NOMO-1 (cell line): ENCODE data around the gene GDI1.

Experiments used
- DNase-seq, 2 experiments: peaks; one replicate each; lab custom pipeline; 2025; ENCODE audit not compliant: unreplicated experiment in 2 of 2; lab: John Stamatoyannopoulos, UW

Gene GDI1

DNA sequence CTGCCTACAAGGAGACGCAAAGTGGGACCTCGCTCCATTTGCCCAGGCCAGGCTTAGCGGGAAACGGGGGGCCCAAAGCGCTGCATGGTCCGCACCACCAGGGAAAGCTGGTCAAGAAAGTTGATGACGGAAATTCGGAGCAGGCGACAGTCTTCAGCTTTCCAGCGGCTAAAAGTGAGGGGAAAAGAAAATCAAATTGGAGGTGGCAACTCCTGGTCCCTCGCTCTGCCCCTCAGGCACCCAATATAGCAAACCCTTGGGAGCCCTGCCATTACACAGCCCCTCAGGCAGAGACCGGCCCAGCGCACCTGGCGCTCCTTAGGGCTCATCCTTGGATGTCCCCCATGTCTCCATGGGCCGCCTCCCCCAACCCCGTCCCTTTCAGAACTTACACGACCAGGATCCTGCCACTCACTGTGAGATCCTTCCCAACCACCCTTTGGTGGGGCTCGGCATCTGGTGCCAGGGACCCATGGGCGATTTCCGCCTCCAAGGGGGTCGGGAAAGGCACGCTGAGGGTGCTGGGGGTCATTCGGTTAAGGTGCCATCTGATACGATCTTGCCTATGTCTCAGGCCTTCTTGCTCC, 41.0 kb downstream of the GDI1 start:
- DNase-seq, result no peak

DNA sequence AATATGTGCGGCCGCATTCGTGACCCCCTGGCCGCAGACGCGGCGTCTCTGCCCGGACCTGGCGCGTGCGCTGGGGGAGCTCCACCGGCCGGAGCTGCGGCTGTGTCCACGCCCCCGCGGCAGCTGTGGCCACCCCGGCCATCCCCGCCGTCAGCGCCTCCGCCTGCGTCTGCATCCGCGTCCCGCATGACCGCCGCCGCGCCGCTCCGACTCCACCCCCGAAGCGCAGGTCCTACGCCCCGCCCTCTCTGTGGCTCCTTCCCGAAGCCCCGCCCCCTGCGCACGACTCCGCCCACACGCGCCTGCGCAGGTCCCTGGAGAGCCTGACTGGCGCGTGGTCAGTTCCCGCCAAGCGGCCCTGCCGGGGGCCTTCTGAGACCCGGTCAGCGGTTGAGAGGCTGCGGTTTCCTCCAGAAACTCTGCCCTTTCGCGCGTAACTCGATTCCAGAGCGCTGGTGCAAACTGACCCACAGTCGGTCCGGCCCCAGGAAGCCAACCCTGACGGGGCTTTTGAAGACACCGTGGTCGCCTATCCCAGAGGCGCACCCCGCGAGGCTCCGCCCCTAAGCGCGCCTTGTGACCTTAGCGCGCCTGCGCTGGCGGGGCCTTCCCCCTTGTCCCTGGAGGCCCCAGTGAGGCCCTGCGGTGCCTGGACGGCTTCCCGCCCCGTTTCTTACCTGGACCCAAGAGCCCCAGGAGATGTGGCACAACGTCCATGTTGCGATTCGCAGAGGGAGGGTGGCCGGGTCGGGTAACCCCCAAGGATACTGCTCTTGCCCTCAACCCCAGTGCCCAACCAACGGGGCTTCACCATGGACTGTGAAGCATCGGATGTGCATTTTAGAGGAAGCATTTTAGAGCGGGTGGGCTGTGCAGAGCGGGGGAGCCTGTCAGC, 42.0 kb downstream of the GDI1 start, which contains the start of gene LAGE3:
Gene LAGE3, minus strand, starts transcription at position 554 of the 895 bp plus-strand sequence. Its CDS starts 366 bp downstream, at position 188.
- peak; percentile 70 to 81 for DNase-seq

DNA sequence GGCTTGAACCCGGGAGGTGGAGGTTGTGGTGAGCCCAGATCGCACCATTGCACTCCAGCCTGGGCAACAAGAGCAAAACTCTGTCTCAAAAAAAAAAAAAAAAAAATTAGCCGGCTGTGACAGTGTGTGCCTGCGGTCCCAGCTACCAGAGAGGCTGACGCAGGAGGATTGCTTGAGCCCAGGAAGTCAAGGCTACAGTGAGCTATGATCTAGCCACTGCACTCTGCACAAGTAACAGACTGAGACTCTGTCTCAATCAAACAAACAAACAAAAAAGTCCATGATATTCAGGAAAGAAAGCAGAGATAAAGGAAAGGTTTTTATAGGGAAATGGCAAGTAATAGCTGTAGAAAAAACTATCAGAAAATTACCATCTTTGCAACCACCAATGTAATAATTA, 44.2 kb downstream of the GDI1 start:
- DNase-seq, result no peak

GRCh38 chrX:154481911-154482601, 45.1 kb downstream of the GDI1 start:
- no peak for DNase-seq

DNA sequence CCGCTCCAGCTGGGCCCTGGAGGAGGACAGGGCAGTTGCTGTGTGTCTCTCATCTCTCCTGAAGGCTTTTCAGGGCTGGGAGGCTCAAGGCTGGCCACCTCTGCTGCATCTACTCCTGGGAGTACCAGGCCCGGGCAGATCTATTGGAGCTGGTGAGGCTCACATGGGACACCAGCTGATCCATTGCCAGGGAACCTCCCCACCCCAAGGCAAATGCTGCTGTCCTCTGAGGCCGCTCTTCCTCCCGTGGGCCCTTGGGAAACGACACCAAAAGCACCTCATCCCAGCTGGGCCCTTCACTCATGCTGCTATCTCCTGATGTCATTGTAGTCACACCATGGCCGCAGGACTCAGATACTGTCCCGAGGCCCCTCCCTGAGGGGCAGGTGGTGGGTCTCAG, 45.8 kb downstream of the GDI1 start:
- DNase-seq, result no peak

- no peak for DNase-seq
These were observed 46.4 kb downstream of the GDI1 start for GRCh38 chrX:154483325-154483724.

- DNase-seq, result no peak
These were observed 47.5 kb downstream of the GDI1 start for GRCh38 chrX:154484255-154485149.

DNA sequence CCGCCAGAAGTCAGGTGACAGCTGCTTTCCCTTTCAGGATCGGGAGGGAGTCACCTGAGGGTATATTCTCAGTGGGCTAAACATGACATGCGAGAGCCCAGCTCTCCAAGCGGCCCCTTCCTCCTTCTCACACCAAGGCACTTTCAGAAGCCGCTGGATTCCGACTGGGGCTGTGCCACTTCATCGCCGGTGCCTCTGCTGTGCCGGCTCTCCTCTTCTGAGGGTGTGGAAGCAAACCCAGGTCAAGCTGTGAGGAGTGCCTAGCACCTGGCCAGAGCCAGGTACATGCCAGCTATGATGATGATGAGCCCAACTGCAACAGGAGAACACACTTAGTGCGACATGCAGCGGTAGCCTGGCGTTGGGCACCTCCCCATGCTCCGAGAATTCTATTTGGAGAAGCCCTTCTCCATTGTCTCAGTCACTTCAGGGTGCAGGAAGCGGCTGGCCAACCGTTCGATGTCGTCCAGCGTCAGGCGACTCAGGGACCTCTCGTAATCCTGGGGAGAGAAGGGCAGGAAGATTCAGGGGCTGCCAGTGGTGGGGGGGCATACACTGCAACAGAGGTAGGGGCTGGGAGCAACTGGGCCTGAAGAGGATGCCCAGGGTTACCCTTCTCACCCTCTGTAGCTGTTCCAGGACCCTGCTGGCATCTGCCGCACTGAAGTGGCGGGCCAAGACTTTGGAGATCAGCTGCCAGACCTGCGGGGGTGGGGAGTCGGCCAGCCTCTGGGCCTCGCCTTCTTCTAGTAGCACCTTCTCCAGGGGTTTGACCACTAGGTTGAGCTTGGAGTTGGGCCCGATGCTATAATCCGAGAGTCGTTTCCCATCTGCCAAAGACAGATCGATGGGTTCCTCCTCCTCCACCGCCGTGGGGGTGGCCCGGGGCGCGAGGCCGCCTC, 48.4 kb downstream of the GDI1 start:
- DNase-seq, result no peak

- DNase-seq, result peak in 1 of 2 experiments; percentile 4
These were observed 49.1 kb downstream of the GDI1 start for GRCh38 chrX:154486052-154486395.

DNA sequence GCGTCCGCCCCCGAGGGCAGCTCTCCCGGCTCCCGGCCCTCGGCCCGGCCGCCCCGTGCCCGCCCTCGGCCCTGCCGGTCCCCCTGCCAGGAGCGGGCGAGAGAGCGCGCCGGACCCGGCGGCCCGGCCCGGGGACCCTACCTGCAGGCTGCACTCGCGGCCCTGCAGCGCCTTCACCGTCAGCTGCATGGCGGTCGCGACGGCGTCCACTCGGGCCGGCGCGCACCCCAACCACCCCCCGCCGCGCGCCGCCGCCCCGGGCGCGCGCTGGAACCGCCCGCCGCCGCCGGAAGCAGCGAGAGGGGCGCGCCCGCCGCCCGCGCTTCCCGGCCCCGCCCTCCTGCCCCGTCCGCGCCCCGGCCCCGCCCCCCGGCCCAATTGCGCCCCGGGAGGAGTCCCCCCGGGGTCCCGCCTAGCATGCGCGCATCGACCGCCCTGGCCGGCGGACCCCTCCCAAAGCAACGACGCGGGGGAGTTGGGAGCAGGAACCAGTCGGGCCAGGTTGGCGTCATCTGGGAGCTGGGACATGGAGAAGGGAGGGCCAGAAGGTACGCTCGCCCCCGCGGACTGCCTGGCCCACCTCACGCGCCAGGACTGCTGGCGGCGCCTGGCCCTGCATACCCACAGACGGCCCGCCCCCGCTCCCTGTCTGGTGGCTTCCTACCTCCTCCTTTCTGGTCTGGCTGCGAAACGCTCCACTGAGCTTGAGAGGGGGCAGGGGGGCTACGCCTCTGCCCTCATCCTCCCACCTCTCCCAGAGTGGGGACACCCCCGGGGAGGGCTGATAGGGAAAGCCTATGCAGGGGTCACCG, 49.6 kb downstream of the GDI1 start, which contains the start of gene UBL4A:
Gene UBL4A, minus strand, starts transcription at position 220 of the 812 bp plus-strand sequence. Its CDS starts 31 bp downstream, at position 189.
- peak; percentile 9 to 23 for DNase-seq

- DNase-seq, result no peak
These were observed 50.8 kb downstream of the GDI1 start for GRCh38 chrX:154487518-154488290.

- no peak for DNase-seq
These were observed 51.6 kb downstream of the GDI1 start for GRCh38 chrX:154488336-154489075.

DNA sequence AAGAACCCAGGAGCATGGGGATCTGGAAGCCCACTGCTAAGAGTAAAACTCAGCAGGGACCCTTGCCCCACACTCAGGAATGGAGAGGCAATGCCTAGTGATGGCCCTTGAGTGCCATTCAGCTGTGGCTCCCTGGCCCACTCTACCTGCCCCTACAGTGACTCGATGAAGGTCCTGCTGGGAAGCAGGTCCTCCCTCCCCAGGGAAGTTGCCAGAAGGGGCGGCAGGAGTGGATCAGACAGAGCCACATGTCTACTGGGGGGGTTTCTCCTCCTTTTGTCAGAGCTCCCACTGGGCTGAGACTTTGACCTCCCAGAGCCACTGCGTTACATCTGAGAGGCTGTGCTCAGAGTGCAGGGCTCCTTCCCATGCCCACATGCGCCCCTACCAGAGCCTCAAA, 52.2 kb downstream of the GDI1 start:
- no peak for DNase-seq

DNA sequence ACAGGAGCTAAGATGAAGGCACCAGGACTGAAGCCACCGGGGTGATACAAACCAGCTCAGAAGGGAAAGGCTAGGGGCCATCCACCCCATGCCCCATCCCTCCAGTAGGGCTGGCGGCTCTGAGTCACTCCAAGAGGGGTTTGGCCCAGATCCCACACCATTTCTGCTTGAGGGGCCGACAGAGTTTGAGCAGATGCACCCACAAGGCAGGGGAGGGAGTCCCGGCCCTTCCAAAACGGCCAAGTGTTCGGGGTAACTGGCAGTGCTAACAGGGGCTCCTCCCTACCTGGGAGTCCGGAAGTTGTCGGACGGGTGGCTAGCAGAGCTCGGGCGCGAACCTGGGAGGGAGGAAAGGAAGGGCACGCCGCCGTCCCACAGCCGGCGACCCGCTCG, 53.1 kb downstream of the GDI1 start:
- peak in 1 of 2 experiments; percentile 8 for DNase-seq

- DNase-seq, result peak; percentile 76 to 87
These were observed 53.6 kb downstream of the GDI1 start, which contains the start of gene SLC10A3 for GRCh38 chrX:154490414-154491083. SLC10A3 (minus strand) TSS chrX:154490629; CDS start chrX:154488940, 1,689 bp downstream.
